Activated T-helper 2 cell treated with anti-CD3 and anti-CD28 coated beads, Interferon-gamma antibody, Interleukin-2, Interleukin-4, amounts not matched to agents 10 μg/mL and 5 μg/mL and 100 μg/mL, durations not matched to agents 14 hours and 24 hours and 36 hours (primary cell): ENCODE results near the gene ULK3. TPM values are rescaled to one million over a fixed set of nuclear protein-coding genes. Genes with fewer than 3 reads are reported as not detected.

Source experiments
- DNase-seq: peaks from one replicate; pipeline ENCODE4 v3.0.0; 2021; ENCODE audit warnings: low spot score
- H3K27ac Mint-ChIP-seq: one replicate; pipeline ENCODE4 v1.8.0; 2021; ENCODE audit warnings: mixed read lengths
- H3K27me3 Mint-ChIP-seq: one replicate; pipeline ENCODE4 v1.8.0; 2021; ENCODE audit warnings: low read depth, mixed read lengths
- H3K36me3 Mint-ChIP-seq: one replicate; pipeline ENCODE4 v1.8.0; 2021; ENCODE audit warnings: low read depth, mixed read lengths
- H3K4me1 Mint-ChIP-seq: one replicate; pipeline ENCODE4 v1.8.0; 2021; ENCODE audit warnings: low read depth, mixed read lengths
- H3K4me3 Mint-ChIP-seq: one replicate; pipeline ENCODE4 v1.8.0; 2021; ENCODE audit warnings: low read depth, mild to moderate bottlenecking, moderate library complexity, mixed read lengths
- H3K9me3 Mint-ChIP-seq: one replicate; pipeline ENCODE4 v1.8.0; 2021; ENCODE audit warnings: mixed read lengths
- intact Hi-C: fragments of 100-400 bp; cut with micrococcal nuclease; formaldehyde crosslinking; loops from one replicate; pipeline ENCODE4 v1.15.1; 2023
- total RNA-seq: library from RNA; stranded (reverse); gene quantifications from 2 replicates; pipeline ENCODE4 v1.2.3, GENCODE V29; 2022

Gene ULK3
- total RNA-seq, 1 donor from 2014 or later: 47.7 TPM

- H3K4me1 Mint-ChIP-seq: peaks cover 4% of the 10 kb centered on the region
- peaks cover 1% of the 10 kb centered on the region for H3K27me3 Mint-ChIP-seq
- intact Hi-C loops: no loop called here
- no peak for DNase-seq
- H3K9me3 Mint-ChIP-seq: peaks cover 6% of the 10 kb centered on the region
- H3K27ac Mint-ChIP-seq: no peak overlapping the region
- H3K4me3 Mint-ChIP-seq: no peak overlapping the region
- no peaks in the 10 kb centered on the region for H3K36me3 Mint-ChIP-seq
Measured at GRCh38 chr15:74878273-74878672, 35.3 kb upstream of the ULK3 start.

DNA sequence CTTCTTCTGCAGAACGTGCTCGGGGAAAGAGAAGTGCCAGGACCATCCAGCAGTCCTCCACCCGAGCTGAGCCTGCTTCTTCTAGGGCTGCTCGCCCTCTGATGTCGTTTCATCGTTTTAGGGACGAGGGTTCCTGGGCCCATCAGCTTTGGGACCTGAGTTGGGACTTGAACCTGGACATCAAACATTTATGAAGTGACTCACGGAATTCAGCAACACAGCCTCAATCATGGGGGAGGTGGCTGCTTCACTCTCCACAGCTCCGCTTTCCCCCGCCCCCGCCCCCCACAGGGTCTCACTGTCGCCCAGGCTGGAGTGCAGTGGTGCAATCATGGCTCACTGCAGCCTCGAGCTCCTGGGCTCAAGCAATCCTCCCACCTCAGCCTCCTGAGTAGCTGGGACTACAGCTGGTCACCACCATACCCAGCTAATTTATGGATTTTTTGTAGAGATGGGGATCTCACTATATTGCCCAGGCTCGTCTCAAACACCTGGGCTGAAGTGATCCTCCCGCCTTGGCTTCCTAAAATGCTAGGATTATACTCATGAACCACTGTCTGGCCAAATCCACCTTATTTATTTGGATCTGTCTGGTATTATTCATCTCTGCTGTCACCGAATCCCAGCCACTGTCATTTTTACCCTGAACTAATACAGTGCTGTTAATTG, 30.9 kb upstream of the ULK3 start:
- H3K36me3 Mint-ChIP-seq: peaks cover 23% of the 10 kb centered on the region
- H3K27ac Mint-ChIP-seq: peak overlapping the region; percentile 89
- peaks cover 31% of the 10 kb centered on the region for H3K4me1 Mint-ChIP-seq
- H3K27me3 Mint-ChIP-seq: peaks cover 1% of the 10 kb centered on the region
- intact Hi-C loops: loop anchor here (1.0 to 5.0 kb wide), 5 partner anchors 15 to 863 kb away; partner anchors contain the start of genes COX5A and FAM219B
- H3K4me3 Mint-ChIP-seq: peak overlapping the region; percentile 98
- H3K9me3 Mint-ChIP-seq: no peaks in the 10 kb centered on the region
- DNase-seq: peak; percentile 29

- intact Hi-C loops: loop anchor here (1.0 to 5.0 kb wide), 5 partner anchors 16 to 864 kb away; partner anchors contain the start of genes COX5A and FAM219B
- Mint-ChIP-seq H3K4me3 (peak within 1 kb of the TSS; percentile 98), H3K4me1 (peaks cover 34% of the 10 kb centered on the region), H3K27me3 (peaks cover 1% of the 10 kb centered on the region), H3K36me3 (peaks cover 26% of the 10 kb centered on the region), H3K27ac (peak within 1 kb of the TSS; percentile 89), H3K9me3 (no peaks in the 10 kb centered on the region)
- peak; percentile 89 for DNase-seq
Measured at GRCh38 chr15:74873036-74873755, 30.2 kb upstream of the ULK3 start, which contains the start of gene SCAMP2. TSS of gene SCAMP2 (minus strand) at chr15:74873365. CDS start at chr15:74873255, 110 bp downstream.

DNA sequence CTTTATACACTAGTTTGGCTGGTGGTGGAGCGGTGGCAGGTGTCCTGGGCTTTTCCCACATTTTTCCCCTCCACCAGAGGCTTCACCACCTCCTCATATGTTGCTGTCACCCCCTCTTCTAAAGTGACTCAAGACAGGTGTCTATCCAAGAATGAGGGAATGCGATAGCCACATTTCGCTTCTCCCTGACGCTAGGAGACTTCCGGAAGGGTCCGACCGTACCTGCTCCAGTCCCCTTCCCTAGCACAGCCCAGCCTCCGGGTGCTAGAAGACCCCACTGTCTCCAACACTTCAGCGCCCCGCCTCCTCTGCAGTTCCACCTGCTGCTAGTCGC, 29.7 kb upstream of the ULK3 start:
- no peak for DNase-seq
- Mint-ChIP-seq H3K4me1 (peaks cover 40% of the 10 kb centered on the region), H3K4me3 (peak overlapping the region; percentile 98), H3K9me3 (no peaks in the 10 kb centered on the region), H3K27ac (peak overlapping the region; percentile 89), H3K36me3 (peaks cover 32% of the 10 kb centered on the region), H3K27me3 (peaks cover 1% of the 10 kb centered on the region)
- intact Hi-C loops: loop anchor here (1.0 to 5.0 kb wide), 5 partner anchors 17 to 865 kb away; partner anchors contain the start of genes COX5A and FAM219B

DNA sequence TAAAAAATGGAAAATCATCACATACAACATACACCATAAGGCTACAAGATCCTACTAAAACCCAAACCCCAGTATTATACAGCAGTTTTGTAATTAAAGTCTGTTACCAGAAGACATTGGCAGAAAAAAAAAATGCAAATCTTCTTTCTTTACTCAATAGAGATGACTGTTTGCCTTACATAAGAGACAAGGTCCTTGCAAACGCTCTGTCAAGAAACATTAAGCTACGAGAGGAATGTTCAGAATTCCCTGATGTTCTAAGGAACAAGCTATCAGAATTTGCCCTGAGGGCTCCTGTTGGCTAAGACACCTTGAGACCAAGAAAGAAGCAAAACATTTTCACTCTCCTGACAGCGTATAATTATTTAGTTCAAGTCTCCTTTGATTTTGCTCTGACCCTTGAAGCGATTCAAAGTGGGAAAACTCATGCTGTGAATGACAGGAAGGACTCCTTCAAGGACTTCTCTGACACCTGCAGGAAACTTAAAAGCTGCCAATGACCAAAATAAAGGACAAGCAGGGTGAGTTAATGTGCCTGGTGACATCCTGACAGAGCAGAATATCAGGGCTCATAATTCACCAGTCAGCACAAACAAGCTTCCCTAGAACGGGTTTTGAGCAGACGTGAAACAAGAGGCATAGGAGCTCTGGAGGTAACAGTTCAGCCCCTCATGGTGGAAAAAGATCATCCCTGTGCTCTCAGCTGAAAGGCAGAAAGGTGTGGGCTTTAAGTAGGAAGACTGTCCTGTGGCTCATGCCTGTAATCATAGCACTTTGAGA, 27.7 kb upstream of the ULK3 start:
- Mint-ChIP-seq H3K4me1 (peaks cover 51% of the 10 kb centered on the region), H3K4me3 (peak overlapping the region; percentile 98), H3K27ac (peak overlapping the region; percentile 97), H3K27me3 (no peaks in the 10 kb centered on the region), H3K36me3 (peaks cover 46% of the 10 kb centered on the region), H3K9me3 (no peaks in the 10 kb centered on the region)
- intact Hi-C loops: loop anchor here (2.0 to 5.0 kb wide), 3 partner anchors 67 to 867 kb away; partner anchors contain the start of gene COX5A
- DNase-seq: no peak

DNA sequence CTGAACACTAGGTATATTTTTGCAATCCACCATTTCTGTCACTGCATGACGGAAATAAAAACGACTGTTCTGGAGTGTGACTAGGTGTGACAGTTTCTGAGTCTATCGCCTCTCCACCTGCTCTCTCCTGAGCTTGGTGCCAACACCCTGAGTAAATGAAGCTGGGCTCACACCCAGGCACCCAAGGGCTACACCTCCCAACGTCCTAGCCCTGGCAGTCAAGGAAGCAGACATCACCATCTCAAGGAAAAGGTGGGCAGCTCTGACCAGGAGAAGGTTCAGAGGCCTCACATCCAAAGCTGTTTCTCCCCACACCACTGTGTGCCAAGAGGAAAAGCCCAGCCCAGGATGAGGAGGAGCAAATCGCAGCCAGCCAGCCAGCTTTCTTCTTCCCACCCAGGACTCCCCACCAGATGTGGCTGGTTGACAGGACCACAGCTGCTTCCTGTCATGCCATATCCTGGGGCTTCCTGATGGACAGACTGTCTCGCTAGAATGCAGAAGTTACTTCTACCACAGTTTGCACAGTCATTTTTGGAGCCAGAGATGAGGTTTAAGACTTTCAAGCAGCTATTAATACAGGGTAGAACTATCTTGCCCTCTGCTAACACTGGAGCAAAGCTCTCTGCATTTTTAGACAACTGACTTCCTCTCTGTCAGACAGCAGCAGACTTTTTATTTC, 26.9 kb upstream of the ULK3 start:
- intact Hi-C loops: loop anchor here (2.0 to 5.0 kb wide), 3 partner anchors 67 to 867 kb away; partner anchors contain the start of gene COX5A
- H3K27ac Mint-ChIP-seq: peak overlapping the region; percentile 97

GRCh38 chr15:74869372-74869725, 26.4 kb upstream of the ULK3 start:
- no peaks in the 10 kb centered on the region for H3K9me3 Mint-ChIP-seq
- DNase-seq: no peak
- peaks cover 54% of the 10 kb centered on the region for H3K36me3 Mint-ChIP-seq
- intact Hi-C loops: no loop called here
- peak overlapping the region; percentile 98 for H3K4me3 Mint-ChIP-seq
- H3K4me1 Mint-ChIP-seq: peaks cover 58% of the 10 kb centered on the region
- H3K27me3 Mint-ChIP-seq: no peaks in the 10 kb centered on the region
- peak overlapping the region; percentile 97 for H3K27ac Mint-ChIP-seq

More for the DNA sequence above, 26.9 kb upstream of the ULK3 start:
- Mint-ChIP-seq H3K9me3 (no peaks in the 10 kb centered on the region), H3K4me3 (peak overlapping the region; percentile 98), H3K36me3 (peaks cover 51% of the 10 kb centered on the region), H3K4me1 (peaks cover 55% of the 10 kb centered on the region), H3K27me3 (no peaks in the 10 kb centered on the region)
- DNase-seq: peak; percentile 50

- Mint-ChIP-seq H3K4me1 (peaks cover 63% of the 10 kb centered on the region), H3K36me3 (peaks cover 60% of the 10 kb centered on the region), H3K9me3 (no peaks in the 10 kb centered on the region), H3K27ac (peak overlapping the region; percentile 69), H3K4me3 (peak overlapping the region; percentile 26), H3K27me3 (no peaks in the 10 kb centered on the region)
- intact Hi-C loops: no loop called here
- no peak for DNase-seq
Measured at GRCh38 chr15:74868059-74868458, 25.1 kb upstream of the ULK3 start.

DNA sequence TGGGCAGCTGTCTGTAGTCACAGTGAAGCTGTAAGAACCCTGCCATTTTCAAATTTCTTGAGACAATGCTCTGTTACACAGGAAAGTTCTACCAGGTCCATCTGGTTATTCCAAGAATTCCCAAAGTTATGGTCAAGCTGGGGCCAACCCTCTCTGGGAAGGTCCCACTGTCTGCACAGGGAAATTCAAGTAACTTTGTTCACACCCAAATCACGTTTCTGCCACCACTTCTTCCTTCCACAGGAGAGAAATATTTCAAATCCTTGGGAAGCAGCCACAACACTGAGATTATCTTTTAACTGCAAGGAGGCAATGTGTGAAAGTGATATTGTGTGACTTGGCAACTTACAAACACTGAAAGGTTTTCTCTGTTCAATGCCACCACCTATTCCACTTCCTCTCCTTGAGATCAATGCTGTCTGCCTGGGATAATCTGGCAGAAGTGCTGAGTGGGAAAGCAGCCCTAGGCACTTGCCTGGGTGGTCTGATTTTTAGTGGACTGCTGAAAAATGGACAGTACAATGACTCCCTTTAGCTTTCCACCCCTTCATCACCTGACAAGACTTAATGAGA, 24.6 kb upstream of the ULK3 start:
- Mint-ChIP-seq H3K4me1 (peaks cover 59% of the 10 kb centered on the region), H3K27me3 (no peaks in the 10 kb centered on the region), H3K4me3 (peak overlapping the region; percentile 26), H3K9me3 (no peaks in the 10 kb centered on the region), H3K27ac (peak overlapping the region; percentile 69), H3K36me3 (peaks cover 55% of the 10 kb centered on the region)
- intact Hi-C loops: no loop called here
- DNase-seq: no peak

GRCh38 chr15:74866090-74866489, 23.1 kb upstream of the ULK3 start:
- Mint-ChIP-seq H3K36me3 (peaks cover 52% of the 10 kb centered on the region), H3K27me3 (no peaks in the 10 kb centered on the region), H3K4me1 (peaks cover 56% of the 10 kb centered on the region), H3K9me3 (no peaks in the 10 kb centered on the region), H3K27ac (peak overlapping the region; percentile 29), H3K4me3 (no peak overlapping the region)
- no peak for DNase-seq
- intact Hi-C loops: no loop called here

GRCh38 chr15:74865316-74865715, 22.4 kb upstream of the ULK3 start:
- Mint-ChIP-seq H3K9me3 (no peaks in the 10 kb centered on the region), H3K27ac (peak overlapping the region; percentile 19), H3K36me3 (peaks cover 48% of the 10 kb centered on the region), H3K4me1 (peaks cover 49% of the 10 kb centered on the region), H3K4me3 (no peak overlapping the region), H3K27me3 (no peaks in the 10 kb centered on the region)
- intact Hi-C loops: no loop called here
- no peak for DNase-seq

DNA sequence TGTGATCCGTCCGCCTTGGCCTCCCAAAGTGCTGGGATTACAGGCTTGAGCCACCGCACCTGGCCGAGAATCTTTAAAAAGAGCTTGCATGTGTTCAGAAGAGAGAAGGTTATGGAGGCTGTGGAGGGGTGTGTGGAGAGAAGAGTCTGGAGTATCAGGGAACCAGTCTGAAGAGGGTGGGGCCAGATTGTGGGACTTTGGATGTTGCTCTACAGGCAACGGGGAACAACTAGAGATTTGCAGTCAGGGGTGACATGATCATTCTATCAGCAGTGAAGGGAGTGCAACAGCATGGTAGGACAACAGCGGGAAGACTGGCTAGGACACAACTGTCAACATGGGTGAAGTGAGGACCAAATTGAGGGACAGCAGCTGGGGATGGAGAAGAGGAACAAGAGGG, 21.3 kb upstream of the ULK3 start:
- no peaks in the 10 kb centered on the region for H3K9me3 Mint-ChIP-seq
- H3K27ac Mint-ChIP-seq: peak overlapping the region; percentile 51
- intact Hi-C loops: no loop called here
- no peak overlapping the region for H3K4me3 Mint-ChIP-seq
- no peak for DNase-seq
- H3K4me1 Mint-ChIP-seq: peaks cover 41% of the 10 kb centered on the region
- no peaks in the 10 kb centered on the region for H3K27me3 Mint-ChIP-seq
- H3K36me3 Mint-ChIP-seq: peaks cover 38% of the 10 kb centered on the region
